ENCODE data around the gene PECR. TPM values are rescaled to one million over a fixed set of nuclear protein-coding genes. Genes with fewer than 3 reads are reported as not detected.

PECR gene
- total and polyA plus RNA-seq, 4 donors = 31.8 to 152 (median 65.5) TPM

GRCh38 chr2:216090369-216090786, 8.8 kb upstream of the PECR start:
- TF ChIP-seq ATF3 (IDR thresholded peaks at IDR 0.05) (no peak), REST (IDR thresholded peaks at IDR 0.05) (no peak)

GRCh38 chr2:216086207-216086893, 4.7 kb upstream of the PECR start:
- DNase-seq (ENCODE audit: low spot score) = no peak
- no peaks in the 10 kb centered on the region for H3K36me3 ChIP-seq (ENCODE audit: control insufficient read depth in 4 of 4, insufficient read depth in 3 of 4, low read depth in 1 of 4, low read length in 3 of 4)
- no peak overlapping the region for H3K27ac ChIP-seq (ENCODE audit: low read depth in 1 of 2, low read length in 2 of 2)
- H3K9ac ChIP-seq (ENCODE audit: low read depth in 1 of 2, low read length in 2 of 2) = no peak overlapping the region
- H3K4me1 ChIP-seq (ENCODE audit: control insufficient read depth in 4 of 4, insufficient read depth in 4 of 4, low read length in 3 of 4) = peaks cover 10 to 42% (median 36%) of the 10 kb centered on the region in 4 donors
- H3K9me3 ChIP-seq (ENCODE audit: control insufficient read depth in 4 of 4, low read length in 3 of 4) = no peaks in the 10 kb centered on the region
- H3K4me3 ChIP-seq (ENCODE audit: low read depth in 1 of 3, low read length in 3 of 3) = no peak overlapping the region
- 33% methylated on average over 2 of the region's 2 CpGs for WGBS
- peak in 1 of 2 donors; percentile 9 for TF ChIP-seq RXRA (IDR thresholded peaks at IDR 0.05)
- TF ChIP-seq ZBTB33 (IDR thresholded peaks at IDR 0.05) = no peak
- TF ChIP-seq MAX (IDR thresholded peaks at IDR 0.05) = peak; percentile 31
- TF ChIP-seq GABPA (IDR thresholded peaks at IDR 0.05 in 1 of 2, conservative IDR thresholded peaks at IDR 0.05 in 1 of 2) = no peak
- TF ChIP-seq HNF4G (IDR thresholded peaks at IDR 0.05) = peak; percentile 36
- TF ChIP-seq TAF1 (conservative IDR thresholded peaks at IDR 0.05) = no peak
- no peak for TF ChIP-seq JUND (IDR thresholded peaks at IDR 0.05)
- no peak for TF ChIP-seq YY1 (IDR thresholded peaks at IDR 0.05)
- no peak for TF ChIP-seq CTCF (IDR thresholded peaks at IDR 0.05; ENCODE audit: low read depth, low read length, missing input control)
- no peak for TF ChIP-seq SP1 (IDR thresholded peaks at IDR 0.05)
- TF ChIP-seq RAD21 (IDR thresholded peaks at IDR 0.05) = peak in 1 of 2 donors; percentile 5
- TF ChIP-seq HNF4A (conservative IDR thresholded peaks at IDR 0.05) = peak; percentile 46 to 74
- peak in 1 of 2 donors; percentile 23 for TF ChIP-seq EGR1 (IDR thresholded peaks at IDR 0.05; ENCODE audit: low read depth in 2 of 2)
- no peaks in the 10 kb centered on the region for H3K27me3 ChIP-seq (ENCODE audit: control insufficient read depth in 4 of 4, insufficient read depth in 4 of 4, low read length in 3 of 4)

More at GRCh38 chr2:216090369-216090786, 8.8 kb upstream of the PECR start:
- H3K4me1 ChIP-seq (ENCODE audit: control insufficient read depth in 4 of 4, insufficient read depth in 4 of 4, low read length in 3 of 4) = peaks cover 3 to 12% (median 8%) of the 10 kb centered on the region in 4 donors
- H3K4me3 ChIP-seq (ENCODE audit: low read depth in 1 of 3, low read length in 3 of 3) = no peak overlapping the region
- 86% methylated on average over 1 of the region's 1 CpG for WGBS
- H3K36me3 ChIP-seq (ENCODE audit: control insufficient read depth in 4 of 4, insufficient read depth in 3 of 4, low read depth in 1 of 4, low read length in 3 of 4) = no peaks in the 10 kb centered on the region
- H3K9me3 ChIP-seq (ENCODE audit: control insufficient read depth in 4 of 4, low read length in 3 of 4) = no peaks in the 10 kb centered on the region
- H3K27me3 ChIP-seq (ENCODE audit: control insufficient read depth in 4 of 4, insufficient read depth in 4 of 4, low read length in 3 of 4) = no peaks in the 10 kb centered on the region
- no peak overlapping the region for H3K27ac ChIP-seq (ENCODE audit: low read depth in 1 of 2, low read length in 2 of 2)
- DNase-seq (ENCODE audit: low spot score) = no peak
- H3K9ac ChIP-seq (ENCODE audit: low read depth in 1 of 2, low read length in 2 of 2) = no peak overlapping the region

Measured in liver (tissue), 9 donors.